ENCODE results near the gene FBXO24. TPM values are rescaled to one million over a fixed set of nuclear protein-coding genes. Genes with fewer than 3 reads are reported as not detected.

The FBXO24 gene
- total RNA-seq, 2 donors from 2014 or later = 1.8 to 5.3 TPM

- Histone ChIP-seq H3K27ac (no peak overlapping the region), H3K9me3 (no peaks in the 10 kb centered on the region), H3K27me3 (no peaks in the 10 kb centered on the region), H3K4me1 (peaks cover 7% of the 10 kb centered on the region), H3K4me3 (no peak overlapping the region), H3K36me3 (replicated peaks in 1 of 2; ENCODE audit: insufficient read depth in 1 of 2, low read depth in 2 of 2) (no peaks in the 10 kb centered on the region)
- intact Hi-C loops (cut with DNase I) = no loop called here
- TF ChIP-seq POLR2A (IDR thresholded peaks at IDR 0.05) (no peak), CTCF (IDR thresholded peaks at IDR 0.05) (peak in 4 of 7 experiments; percentile 27 to 45 (median 36))
- WGBS, 2 donors = 18 to 25% methylated on average over 6 to 66 of the region's 72 CpGs
- DNase-seq (peak in 3 of 4 donors; percentile 38 to 61 (median 52)), ATAC-seq (peak; percentile 64)
Measured at GRCh38 chr7:100632951-100633717, 47.0 kb downstream of the FBXO24 start.

- Histone ChIP-seq H3K27me3 (no peaks in the 10 kb centered on the region), H3K4me3 (no peak overlapping the region), H3K4me1 (peaks cover 18% of the 10 kb centered on the region), H3K36me3 (replicated peaks in 1 of 2; ENCODE audit: insufficient read depth in 1 of 2, low read depth in 2 of 2) (no peaks in the 10 kb centered on the region), H3K27ac (no peak overlapping the region), H3K9me3 (no peaks in the 10 kb centered on the region)
- 88 to 89% methylated on average over 17 of the region's 17 CpGs for WGBS, 2 donors
- DNase-seq (no peak), ATAC-seq (no peak)
- intact Hi-C loops (cut with DNase I) = no loop called here
- TF ChIP-seq CTCF (IDR thresholded peaks at IDR 0.05) (no peak), POLR2A (IDR thresholded peaks at IDR 0.05) (no peak)
Measured at GRCh38 chr7:100639995-100640516, 53.9 kb downstream of the FBXO24 start.

- H3K9me3 ChIP-seq = no peaks in the 10 kb centered on the region
- no peaks in the 10 kb centered on the region for H3K36me3 ChIP-seq (replicated peaks in 1 of 2; ENCODE audit: insufficient read depth in 1 of 2, low read depth in 2 of 2)
- ATAC-seq (no peak), DNase-seq (no peak)
- H3K4me3 ChIP-seq = no peak overlapping the region
- peaks cover 18% of the 10 kb centered on the region for H3K4me1 ChIP-seq
- H3K27me3 ChIP-seq = no peaks in the 10 kb centered on the region
- 67 to 68% methylated on average over 14 to 18 of the region's 24 CpGs for WGBS, 2 donors
- TF ChIP-seq CTCF (IDR thresholded peaks at IDR 0.05) (no peak), POLR2A (IDR thresholded peaks at IDR 0.05) (no peak)
- intact Hi-C loops (cut with DNase I) = no loop called here
- H3K27ac ChIP-seq = no peak overlapping the region
Measured at GRCh38 chr7:100640517-100641440, 54.7 kb downstream of the FBXO24 start.

DNA sequence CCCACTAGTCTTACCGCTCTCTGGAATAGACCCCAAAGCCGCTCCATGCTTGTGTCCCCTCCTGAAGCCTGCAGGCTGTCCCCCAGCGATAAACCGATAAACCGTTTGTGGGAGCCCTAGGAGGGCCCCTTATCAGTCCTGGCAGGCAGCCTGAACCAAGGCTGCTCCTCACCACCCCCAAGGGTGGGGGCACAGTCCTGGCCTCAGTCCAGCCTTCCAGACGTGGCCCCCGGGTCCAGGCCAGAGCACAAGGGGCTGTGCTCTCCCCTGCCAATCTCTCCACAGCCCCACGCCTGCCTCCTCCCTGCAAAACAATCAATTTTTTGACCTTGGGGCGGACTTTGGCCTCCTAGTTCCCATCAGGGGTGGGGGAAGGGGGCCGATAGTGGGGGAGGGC is 55.3 kb downstream of the FBXO24 start, which contains the start of gene TFR2:
Gene TFR2, minus strand, starts transcription at position 90 of the 397 bp plus-strand sequence. Its CDS starts 43 bp downstream, at position 47.
- intact Hi-C loops (cut with DNase I) = no loop called here
- ATAC-seq (no peak), DNase-seq (no peak)
- no peaks in the 10 kb centered on the region for H3K36me3 ChIP-seq (replicated peaks in 1 of 2; ENCODE audit: insufficient read depth in 1 of 2, low read depth in 2 of 2)
- no peaks in the 10 kb centered on the region for H3K9me3 ChIP-seq
- no peak within 1 kb of the TSS for H3K4me3 ChIP-seq
- no peak within 1 kb of the TSS for H3K27ac ChIP-seq
- TF ChIP-seq CTCF (IDR thresholded peaks at IDR 0.05) (no peak), POLR2A (IDR thresholded peaks at IDR 0.05) (no peak)
- H3K27me3 ChIP-seq = no peaks in the 10 kb centered on the region
- peaks cover 18% of the 10 kb centered on the region for H3K4me1 ChIP-seq
- WGBS, 2 donors = 5 to 19% methylated on average over 7 to 10 of the region's 10 CpGs

All from body of pancreas (tissue), 4 donors.